Effector CD4-positive, alpha-beta T cell (primary cell): ENCODE measurements around the gene MYO7B.
A peak's percentile ranks its signal among the peaks of the same experiment; 100 is the strongest.

Experiments used
- DNase-seq: peaks from one replicate; pipeline ENCODE4 v3.0.0-alpha.2; 2020

The MYO7B gene

GRCh38 chr2:127640082-127641072 lies 104.9 kb downstream of the MYO7B start:
- DNase-seq: peak; percentile 19

GRCh38 chr2:127641133-127641532 lies 105.7 kb downstream of the MYO7B start:
- no peak for DNase-seq

- peak; percentile 41 for DNase-seq
Observed at GRCh38 chr2:127641846-127642507, 106.5 kb downstream of the MYO7B start.

- DNase-seq: no peak
Observed at GRCh38 chr2:127642706-127643438, 107.4 kb downstream of the MYO7B start.

GRCh38 chr2:127643439-127644065 lies 108.1 kb downstream of the MYO7B start:
- DNase-seq: no peak

- DNase-seq: no peak
Observed at GRCh38 chr2:127644066-127645025, 108.9 kb downstream of the MYO7B start.

GRCh38 chr2:127645026-127645394 lies 109.5 kb downstream of the MYO7B start:
- no peak for DNase-seq

- no peak for DNase-seq
Observed at GRCh38 chr2:127645395-127646291, 110.2 kb downstream of the MYO7B start, which contains the start of gene GPR17. Gene GPR17, plus strand, starts transcription at chr2:127646153. Its CDS starts 4,583 bp downstream, at chr2:127650736.

GRCh38 chr2:127646487-127647241 lies 111.2 kb downstream of the MYO7B start:
- DNase-seq: no peak

GRCh38 chr2:127647242-127648190 lies 112.0 kb downstream of the MYO7B start:
- no peak for DNase-seq

GRCh38 chr2:127648321-127648720 lies 112.8 kb downstream of the MYO7B start:
- no peak for DNase-seq

GRCh38 chr2:127649100-127649611 lies 113.7 kb downstream of the MYO7B start:
- DNase-seq: no peak

- DNase-seq: peak; percentile 85
Observed at GRCh38 chr2:127649684-127650040, 114.2 kb downstream of the MYO7B start.

GRCh38 chr2:127650041-127650784 lies 114.7 kb downstream of the MYO7B start:
- no peak for DNase-seq

GRCh38 chr2:127650785-127651380 lies 115.4 kb downstream of the MYO7B start:
- no peak for DNase-seq

- no peak for DNase-seq
Observed at GRCh38 chr2:127651381-127651809, 115.9 kb downstream of the MYO7B start.
